ENCODE results near the gene UBASH3A.

UBASH3A gene

DNA sequence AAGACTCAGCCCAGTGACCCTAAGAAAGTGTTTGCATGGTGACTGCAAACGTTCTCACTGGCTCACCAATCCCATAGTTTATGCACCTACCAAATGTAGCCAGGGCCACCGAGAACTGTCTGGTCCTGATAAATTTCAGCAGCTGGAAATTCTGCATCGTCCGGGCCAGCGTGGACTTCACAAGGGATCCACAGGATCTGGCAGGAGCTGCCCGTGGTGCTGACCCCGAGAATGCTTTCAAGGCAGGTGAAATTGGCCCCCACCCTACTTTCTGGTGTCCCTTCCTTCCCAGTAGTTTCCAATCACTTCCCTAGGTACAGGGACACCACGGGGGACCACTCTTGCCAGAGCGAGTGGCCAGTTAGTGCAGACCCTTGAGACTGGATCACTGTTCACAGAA lies 26.2 kb downstream of the UBASH3A start:
- no peak for DNase-seq (ENCODE audit: low read depth in 3 of 3)

DNA sequence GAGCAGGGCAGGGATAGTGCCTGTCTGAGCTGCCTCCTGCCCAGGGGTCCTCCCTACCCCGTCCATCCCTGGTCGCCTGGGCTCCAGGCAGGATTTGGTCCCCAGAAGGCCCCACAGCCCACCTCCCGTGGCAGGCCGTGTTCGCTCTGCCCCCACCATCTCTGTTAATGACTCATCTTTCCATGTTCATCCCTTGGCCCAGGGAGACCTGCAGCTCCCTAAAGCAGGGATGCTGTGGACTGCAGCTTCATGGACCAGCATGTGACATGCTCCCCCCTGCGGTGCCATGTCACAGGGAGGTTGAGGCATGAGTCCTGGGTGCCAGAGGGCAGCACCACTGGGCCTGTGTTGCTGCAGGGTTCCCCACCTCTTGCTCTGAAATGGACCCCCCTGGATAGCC lies 26.8 kb downstream of the UBASH3A start:
- no peak for DNase-seq (ENCODE audit: low read depth in 3 of 3)

DNA sequence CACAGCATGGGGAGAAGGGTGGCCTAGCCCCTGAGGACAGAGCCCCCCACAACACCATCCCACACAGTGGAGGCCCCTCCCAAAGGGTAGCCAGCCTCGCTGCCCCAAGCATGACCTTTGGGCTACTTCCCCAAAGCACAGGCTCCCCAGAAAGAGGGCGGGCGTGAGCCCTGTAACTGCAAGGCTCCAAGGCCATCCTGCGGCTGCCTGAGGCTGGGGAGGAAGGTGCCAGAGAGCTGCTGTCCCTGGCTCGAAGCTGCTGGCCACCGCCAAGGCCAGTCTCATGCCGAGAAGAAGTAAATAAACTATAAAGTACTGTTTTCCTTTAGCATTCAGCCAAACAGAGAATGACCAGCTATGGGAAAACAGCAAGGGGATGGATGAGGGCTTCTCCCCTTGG lies 27.5 kb downstream of the UBASH3A start:
- no peak for DNase-seq (ENCODE audit: low read depth in 3 of 3)

DNA sequence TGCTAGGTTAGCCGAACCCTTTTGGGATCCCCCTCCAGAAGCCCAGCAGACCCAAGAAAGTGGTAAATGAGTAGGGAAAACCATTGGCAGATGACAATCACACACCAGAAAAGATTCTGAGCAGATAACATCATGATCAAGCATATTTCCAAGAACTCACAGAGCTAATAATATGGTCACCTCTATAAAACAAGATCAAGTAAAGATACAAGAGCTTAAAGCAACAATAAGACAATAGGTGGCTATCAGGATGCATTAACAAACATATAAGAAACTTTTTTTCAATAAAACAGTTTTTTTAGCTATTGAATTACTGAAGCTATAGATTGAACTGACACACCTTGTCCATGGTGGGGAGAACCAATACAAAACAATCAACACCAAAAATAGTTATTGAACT lies 29.0 kb downstream of the UBASH3A start:
- DNase-seq (ENCODE audit: low read depth in 3 of 3) = no peak

DNA sequence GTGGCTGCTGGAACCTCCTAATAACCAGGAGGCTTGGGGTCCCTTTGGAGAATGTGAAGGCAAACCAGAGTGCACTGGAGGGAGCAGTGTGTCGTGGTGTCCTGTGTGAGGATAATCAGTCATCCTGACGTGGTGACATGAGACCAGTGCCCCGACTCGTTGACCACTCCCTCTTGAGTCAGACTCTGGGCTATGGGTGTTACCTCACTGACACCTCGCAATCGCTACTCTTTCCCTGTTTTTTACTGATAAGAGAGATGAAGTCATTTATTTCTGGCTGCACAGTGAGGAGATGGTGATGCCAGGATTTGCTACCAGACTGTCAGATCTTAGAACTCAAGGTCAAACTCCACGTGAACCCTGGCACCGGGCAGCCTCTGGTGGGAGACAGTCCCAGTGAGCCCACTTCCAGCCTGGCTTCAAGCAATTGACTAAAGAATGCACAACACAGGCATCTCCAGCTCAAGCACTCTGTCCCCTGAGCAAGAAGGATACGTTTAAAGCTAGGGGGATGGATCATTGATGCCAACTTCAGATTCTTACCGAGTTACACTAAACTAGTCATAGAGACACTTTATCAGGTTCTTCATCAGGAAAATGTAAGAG lies 30.3 kb downstream of the UBASH3A start:
- DNase-seq (ENCODE audit: low read depth in 3 of 3) = no peak

DNA sequence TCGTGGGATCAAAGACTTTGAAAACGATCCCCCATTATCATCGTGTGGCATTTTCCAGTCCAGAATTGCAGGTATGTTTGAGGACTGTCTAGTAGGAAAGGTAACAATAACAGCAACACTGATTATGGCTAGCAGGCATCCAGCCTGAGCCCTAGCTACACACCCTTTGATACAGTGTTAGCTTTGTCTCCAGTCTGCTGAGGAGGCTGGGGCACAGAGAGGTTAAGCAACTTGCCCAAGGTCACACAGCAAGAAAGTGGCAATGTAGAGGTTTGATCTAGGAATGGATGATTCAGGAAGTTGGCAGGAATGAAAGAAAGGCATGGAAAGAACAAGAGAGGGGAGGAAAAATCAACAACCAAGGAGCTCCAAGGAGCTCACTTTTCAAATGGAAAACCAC lies 31.2 kb downstream of the UBASH3A start:
- no peak for DNase-seq (ENCODE audit: low read depth in 3 of 3)

DNA sequence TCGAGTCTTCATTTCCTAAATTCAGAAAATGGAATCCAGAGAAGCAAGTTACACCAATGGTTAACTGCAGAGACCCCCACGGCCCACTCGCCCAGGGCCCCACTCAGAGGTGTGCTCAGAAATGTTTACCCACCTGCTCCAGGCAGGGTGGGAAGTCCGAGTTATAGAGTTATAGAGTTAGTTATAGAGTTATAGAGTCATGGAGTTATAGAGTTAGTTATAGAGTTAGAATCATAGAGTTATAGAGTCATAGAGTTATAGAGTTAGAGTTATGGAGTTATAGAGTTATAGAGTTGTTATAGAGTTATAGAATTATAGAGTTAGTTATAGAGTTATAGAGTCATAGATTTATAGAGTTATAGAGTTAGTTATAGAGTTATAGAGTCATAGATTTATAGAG lies 31.7 kb downstream of the UBASH3A start:
- DNase-seq (ENCODE audit: low read depth in 3 of 3) = no peak

DNA sequence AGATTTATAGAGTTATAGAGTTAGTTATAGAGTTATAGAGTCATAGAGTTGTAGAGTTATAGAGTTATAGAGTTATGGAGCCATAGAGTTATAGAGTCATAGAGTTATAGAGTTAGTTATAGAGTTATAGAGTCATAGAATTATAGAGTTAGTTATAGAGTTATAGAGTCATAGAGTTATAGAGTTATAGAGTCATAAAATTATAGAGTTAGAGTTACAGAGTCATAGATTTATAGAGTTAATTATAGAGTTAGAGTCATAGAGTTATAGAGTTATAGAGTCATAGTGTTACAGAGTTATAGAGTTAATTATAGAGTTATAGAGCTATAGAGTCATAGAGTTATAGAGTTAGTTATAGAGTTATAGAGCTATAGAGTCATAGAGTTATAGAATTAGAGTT lies 32.1 kb downstream of the UBASH3A start:
- DNase-seq (ENCODE audit: low read depth in 3 of 3) = no peak

DNA sequence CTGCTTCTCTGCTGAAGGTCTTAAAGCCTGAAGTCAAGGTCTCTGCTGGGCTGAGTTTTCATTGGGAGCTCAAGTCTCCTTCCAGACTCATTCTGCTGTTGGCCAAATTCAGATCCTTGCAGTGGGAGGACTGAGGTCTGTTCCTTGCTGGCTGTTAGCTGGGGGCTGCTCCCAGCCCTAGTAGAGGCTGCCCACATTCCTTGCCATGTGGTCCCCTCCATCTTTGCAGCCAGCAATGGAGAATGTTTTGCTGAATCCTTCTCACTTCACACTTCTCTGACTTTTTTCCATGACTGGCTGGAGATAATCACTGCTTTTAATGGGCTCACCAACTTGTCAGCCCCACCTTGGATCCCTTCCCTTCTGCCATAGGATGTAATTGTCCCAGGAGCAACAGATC lies 33.2 kb downstream of the UBASH3A start:
- no peak for DNase-seq (ENCODE audit: low read depth in 3 of 3)

DNA sequence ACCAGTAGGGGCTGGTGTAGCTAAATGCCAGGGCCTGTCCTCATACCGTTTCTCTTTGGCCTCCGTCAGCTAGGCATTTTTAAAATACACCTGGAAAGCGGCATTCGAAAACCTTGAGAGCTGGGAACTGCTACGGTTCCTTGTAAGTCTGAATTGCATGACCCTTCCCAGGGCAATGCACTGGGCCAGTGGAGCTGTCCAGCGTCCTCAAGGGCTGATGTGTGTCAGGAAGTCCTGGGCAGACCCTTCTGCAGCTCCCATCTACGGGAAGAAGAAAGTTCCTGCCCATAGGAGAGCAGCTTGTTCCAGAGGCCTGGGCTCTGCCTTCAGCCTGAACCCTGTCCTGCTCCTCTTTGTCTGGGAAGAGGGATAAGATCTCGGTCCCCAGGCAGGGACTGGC lies 34.1 kb downstream of the UBASH3A start:
- no peak for DNase-seq (ENCODE audit: low read depth in 3 of 3)

DNA sequence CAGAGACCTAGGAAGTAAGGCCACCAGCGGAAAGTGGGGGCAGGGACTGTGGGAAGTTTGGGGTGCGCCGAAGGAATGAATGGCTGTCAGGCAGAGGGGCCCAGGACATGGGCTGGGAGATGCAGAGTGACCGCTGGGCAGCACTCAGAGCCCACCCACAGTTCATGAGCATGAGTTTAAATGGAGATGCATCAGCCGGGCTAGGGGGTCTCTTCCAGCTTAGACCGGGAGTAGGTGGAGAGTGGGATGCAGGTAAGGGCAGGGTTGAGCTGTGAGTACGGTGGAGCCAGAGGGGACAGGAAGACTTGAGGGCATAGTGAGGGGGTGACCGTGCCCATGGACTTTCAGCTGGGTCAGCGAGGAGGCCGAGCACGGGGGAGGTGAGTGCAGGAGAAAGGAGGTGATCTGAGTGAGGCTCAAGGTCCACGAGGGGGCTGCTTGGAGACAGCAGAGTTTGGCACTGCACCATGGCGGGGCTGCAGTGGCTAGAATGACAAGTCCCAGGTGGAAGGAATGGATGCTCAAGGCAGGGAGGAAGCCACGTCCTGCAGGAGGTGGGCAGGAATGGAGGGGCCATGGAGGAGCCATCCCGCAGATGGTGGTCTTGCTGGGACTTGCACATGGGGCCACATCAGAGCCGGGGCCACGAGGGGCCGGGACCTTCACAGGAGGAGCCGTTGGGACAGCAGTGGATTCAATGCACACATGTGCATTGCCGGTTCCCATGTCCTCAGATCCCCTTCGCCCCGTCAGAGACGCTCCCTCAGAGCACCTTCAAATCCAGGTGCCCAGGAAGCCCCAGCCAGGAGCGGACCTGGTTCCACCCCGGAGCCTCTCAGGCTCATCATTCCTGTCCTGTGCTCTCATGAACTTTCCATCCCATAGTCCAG lies 34.9 kb downstream of the UBASH3A start:
- DNase-seq (ENCODE audit: low read depth in 3 of 3) = no peak

DNA sequence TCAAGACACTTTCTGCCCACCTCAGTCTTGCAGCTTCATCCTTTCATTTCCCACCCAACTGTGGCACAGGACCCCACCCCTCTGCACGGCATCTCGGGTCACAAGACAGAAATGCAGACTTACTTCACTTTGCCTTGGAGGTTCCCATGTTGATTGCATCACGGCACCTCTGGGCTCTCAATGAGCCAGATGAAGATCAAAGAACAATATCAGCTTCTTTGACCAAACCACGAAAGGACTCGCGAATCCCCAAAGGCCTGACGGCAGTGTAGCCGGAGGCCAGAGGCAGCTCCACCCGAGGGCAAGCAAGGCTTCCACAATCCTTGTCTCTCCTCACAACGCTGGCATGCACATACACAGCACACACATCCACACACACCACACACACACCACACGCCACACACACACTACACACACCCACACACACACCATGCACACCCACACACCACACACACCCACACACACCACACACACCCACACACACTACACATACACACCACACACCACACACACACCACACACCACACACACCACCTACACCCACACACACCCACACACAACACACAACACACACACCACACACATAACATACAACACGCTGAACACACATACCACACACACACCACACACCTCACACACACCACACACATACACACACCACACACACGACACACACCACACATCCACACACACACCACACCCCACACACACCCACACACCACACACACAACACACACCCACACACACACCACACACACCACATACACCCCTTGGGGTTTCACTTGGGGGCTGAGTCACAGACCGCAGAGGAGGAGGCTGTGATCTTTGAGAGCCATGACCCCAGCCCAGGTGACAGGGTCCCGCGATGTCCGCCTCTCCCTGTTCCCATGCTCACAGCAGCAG lies 35.8 kb downstream of the UBASH3A start:
- DNase-seq (ENCODE audit: low read depth in 3 of 3) = no peak

DNA sequence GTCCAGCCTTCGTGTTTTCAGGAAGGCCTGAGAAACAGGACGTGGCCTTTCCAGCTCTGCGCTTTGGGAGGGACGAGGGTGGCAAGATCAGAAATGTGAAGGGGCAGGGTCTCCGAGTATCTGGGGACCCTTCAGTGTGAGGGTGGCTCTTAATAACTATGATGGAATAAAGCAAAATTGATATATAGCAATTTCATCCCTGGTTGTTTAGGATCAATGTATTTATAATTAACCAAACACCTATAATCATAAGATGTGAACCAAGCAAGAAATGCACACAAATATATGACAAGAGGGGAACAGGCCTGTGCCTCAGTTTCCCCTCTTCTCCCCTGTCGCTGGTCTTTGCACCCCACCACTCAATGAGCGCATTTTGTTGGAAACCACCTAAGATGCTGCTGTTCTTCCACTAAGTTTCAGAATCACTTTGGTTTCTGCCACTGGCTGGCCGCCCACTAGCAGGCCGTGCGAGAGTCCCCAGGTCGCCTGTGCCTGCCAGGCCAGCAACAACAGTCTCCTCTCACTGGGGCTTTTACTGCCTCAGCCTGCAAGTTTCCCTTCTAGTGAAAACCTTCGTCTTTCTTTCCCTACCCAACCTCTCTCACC lies 36.6 kb downstream of the UBASH3A start:
- DNase-seq (ENCODE audit: low read depth in 3 of 3) = no peak

DNA sequence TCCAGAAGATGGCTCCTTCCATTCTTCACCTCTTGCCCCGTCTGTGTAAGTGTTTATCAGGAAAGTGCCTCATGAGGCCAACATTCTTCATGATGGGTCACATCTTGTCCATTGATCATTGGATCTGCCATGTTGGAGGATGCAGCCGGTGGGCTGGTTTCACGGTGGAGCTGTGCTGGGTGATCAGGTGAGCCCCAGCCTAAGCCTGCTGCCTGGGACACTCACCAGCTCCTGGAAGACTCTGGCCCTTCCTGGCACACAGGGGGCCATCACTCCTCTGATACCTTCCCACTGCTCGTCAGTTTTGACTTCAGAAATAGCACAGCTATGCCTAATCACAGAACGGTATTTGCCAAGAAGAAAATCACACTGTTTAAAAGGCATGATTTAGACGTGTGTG lies 38.3 kb downstream of the UBASH3A start:
- DNase-seq (ENCODE audit: low read depth in 3 of 3) = no peak

DNA sequence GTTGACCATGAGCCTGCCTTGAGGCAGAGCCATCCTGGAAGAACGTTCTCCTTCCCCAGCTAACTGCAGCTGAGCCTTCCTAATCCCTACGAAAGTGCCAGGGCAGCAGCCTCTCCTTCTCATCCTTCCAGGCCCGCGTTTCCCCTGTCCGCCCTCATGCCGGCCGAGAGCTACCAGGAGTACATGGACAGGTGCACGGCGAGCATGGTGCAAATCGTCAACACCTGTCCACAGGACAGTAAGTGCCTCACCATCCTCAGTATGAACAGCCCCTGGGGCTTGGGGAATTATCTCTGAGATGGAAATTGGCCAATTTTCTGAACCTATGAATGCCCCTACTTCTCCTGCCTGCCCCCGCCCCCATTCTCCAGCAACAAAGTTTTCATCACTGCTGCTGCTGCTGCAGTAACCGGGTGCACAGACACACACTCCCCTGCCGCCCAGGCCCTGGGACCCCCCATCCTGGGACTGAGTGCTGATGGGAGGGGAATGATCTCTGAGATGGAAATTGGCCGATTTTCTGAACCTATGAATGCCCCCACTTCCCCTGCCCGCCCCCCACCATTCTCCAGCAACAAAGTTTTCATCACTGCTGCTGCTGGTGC lies 39.6 kb downstream of the UBASH3A start:
- DNase-seq (ENCODE audit: low read depth in 3 of 3) = no peak

DNA sequence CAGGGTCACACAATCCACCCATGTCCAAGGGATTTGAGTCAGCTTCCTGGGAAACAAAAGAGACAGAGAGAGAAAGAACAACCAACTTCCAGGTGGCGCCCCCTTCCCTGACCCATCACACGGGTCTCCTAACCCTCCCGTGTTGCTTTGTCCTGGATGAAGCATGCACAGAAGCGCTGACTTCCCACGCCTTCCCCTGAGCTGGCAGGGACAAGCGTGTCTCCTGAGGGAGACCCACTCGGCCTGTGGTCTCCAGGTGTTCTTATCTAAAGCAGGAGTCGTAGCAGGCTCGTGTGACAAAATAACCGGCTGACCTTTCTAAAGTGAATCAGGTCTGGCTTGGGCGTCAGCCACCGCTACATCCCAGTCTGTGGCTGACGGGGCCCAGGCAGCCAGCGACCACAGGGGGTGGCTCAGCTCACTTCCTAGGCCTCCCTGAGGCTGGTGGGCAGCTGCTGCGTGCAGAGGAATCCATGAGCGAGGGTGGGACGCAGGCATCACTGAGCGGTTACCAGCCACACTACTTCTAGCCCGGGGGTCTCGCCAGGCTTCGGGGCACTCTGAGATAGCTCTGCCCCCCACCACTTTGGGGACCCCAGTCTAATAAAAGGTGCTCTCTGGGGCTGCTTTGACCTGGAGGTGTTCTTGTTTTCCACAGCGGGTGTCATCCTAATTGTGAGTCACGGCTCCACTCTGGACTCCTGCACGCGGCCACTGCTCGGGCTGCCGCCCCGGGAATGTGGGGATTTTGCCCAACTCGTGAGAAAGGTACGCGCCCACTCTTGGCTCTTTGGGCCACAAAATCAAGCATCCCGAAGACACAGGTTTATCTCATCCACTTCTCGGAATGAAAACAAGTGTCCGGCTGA lies 40.4 kb downstream of the UBASH3A start:
- no peak for DNase-seq (ENCODE audit: low read depth in 3 of 3)

DNA sequence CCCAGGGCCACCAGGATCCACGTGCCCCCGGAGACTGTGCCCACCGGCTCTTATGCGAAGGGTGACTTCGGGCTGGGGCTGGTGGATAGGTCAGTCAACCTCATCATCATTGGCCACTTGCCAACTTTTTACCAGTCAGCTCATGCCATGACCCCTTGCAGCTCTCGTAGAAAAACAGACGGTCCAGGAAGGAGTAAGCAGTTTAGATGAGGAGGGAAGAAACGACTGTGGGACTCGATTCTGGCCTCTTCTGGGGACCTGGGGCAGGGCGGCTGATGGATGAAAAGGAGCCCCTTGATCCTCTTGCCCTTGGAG lies 41.0 kb downstream of the UBASH3A start:
- DNase-seq (ENCODE audit: low read depth in 3 of 3) = no peak

DNA sequence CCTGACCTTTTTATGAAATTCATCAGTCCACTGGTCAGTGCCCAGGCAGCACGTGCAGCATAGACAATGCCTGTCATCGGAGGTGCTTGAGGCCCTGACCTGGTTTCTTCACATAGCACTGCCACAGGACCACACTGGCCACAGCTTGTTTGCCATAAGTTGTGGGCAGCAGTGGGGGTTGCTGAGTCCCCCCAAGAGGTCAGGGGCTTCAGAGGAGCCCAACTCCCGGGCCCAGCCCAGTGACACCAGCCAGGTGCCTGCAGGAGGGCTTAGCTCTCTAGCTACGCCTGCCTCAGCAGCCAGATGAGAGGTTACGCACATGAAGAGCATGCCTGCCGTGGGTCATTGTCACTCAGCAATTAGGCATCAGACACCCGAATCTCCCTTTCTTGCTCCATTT lies 41.6 kb downstream of the UBASH3A start:
- DNase-seq (ENCODE audit: low read depth in 3 of 3) = no peak

DNA sequence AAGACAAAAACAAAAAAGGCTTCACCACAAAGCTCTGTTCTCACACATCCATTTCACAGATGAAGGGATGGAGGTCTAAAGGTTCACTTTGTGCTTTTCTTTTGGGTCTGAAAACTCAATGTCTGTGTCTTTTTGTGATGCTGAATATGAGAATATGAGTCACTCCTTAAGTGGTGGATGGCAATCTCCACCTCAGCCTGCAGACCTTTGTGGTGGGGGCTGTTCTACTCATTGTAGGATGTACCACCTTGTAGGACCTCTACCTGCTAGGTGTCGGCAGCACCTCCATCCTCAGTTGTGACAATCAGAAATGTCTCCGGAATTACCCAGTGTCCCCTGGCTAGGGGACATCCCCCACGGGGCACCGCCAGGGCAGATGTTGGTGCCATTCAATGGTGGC lies 42.8 kb downstream of the UBASH3A start:
- DNase-seq (ENCODE audit: low read depth in 3 of 3) = no peak

DNA sequence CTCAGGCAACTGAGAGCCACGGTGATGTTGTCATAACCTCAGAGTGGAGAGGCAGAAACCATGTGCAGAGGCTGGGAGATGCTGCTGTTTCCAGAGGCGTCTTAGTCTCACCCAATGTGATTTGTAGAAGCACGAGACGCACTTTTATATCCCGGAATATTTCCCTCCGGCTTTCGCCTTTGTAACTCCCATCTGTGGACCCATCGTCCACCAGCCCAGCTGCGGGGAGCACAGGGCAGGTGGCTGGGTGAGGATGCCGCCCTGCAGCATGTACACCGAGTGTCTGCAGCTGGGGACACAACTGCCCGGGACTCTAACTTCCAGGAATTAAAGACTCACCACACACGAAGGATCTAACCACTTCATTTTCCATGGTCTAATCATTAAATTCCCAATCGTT lies 43.5 kb downstream of the UBASH3A start:
- no peak for DNase-seq (ENCODE audit: low read depth in 3 of 3)

DNA sequence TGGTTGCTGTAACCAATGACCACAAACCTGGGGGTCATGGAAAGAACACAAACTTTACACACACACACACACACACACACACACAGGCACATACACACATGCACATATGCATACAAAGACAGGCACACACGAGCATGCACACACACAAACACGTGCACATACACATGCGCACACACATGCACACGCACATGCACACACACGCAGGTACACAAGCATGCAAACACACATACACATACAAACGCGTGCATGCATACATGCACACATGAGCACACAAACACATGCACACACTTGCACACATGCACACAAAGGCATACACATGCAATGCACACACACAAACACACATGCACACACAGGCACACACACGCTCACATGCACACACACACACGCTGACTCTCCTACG lies 44.0 kb downstream of the UBASH3A start:
- no peak for DNase-seq (ENCODE audit: low read depth in 3 of 3)

All from stimulated activated CD4-positive, alpha-beta T cell treated with anti-CD3 and anti-CD28 coated beads, TNF-alpha, amount 100 ng/mL, for 24 hours (primary cell).